Activated CD4-positive, alpha-beta T cell treated with anti-CD3 and anti-CD28 coated beads, Interleukin-2, amount 10 ng/mL, durations not matched to agents 7 days and 5 days (primary cell): ENCODE results near the gene TMEM203. TPM values are rescaled to one million over a fixed set of nuclear protein-coding genes. Genes with fewer than 3 reads are reported as not detected.

ENCODE experiments used
- CTCF ChIA-PET: fragments of 350-600 bp; sonication (Branson Sonifier 250); formaldehyde crosslinking; loops from one replicate; lab custom pipeline; 2021; ENCODE audit warnings: antibody characterized with exemption; lab: Charles Lee
- POLR2A ChIA-PET: fragments of 350-600 bp; sonication (Branson Sonifier 250); formaldehyde crosslinking; loops from one replicate; lab custom pipeline; 2021; ENCODE audit warnings: antibody characterized with exemption; lab: Charles Lee
- DNase-seq: peaks from one replicate; pipeline ENCODE4 v3.0.0-alpha.2; 2020
- H3K27ac Mint-ChIP-seq: one replicate; pipeline ENCODE4 v1.8.0; 2021; ENCODE audit warnings: mild to moderate bottlenecking, moderate library complexity, mixed read lengths
- H3K27me3 Mint-ChIP-seq: one replicate; pipeline ENCODE4 v1.8.0; 2021; ENCODE audit warnings: mixed read lengths
- H3K36me3 Mint-ChIP-seq: one replicate; pipeline ENCODE4 v1.8.0; 2021; ENCODE audit warnings: low read depth, mixed read lengths
- H3K4me1 Mint-ChIP-seq: one replicate; pipeline ENCODE4 v1.8.0; 2021; ENCODE audit warnings: mixed read lengths
- H3K4me3 Mint-ChIP-seq: one replicate; pipeline ENCODE4 v1.8.0; 2021; ENCODE audit warnings: mild to moderate bottlenecking, moderate library complexity, mixed read lengths
- H3K9me3 Mint-ChIP-seq: one replicate; pipeline ENCODE4 v1.8.0; 2021; ENCODE audit warnings: mixed read lengths
- total RNA-seq, 2 experiments: library from RNA; stranded (reverse); gene quantifications; one replicate each; pipeline ENCODE4 v1.2.3, GENCODE V29; 2021

The TMEM203 gene
- total RNA-seq, 2 experiments from 2014 or later, result 28.5 to 34.0 TPM

DNA sequence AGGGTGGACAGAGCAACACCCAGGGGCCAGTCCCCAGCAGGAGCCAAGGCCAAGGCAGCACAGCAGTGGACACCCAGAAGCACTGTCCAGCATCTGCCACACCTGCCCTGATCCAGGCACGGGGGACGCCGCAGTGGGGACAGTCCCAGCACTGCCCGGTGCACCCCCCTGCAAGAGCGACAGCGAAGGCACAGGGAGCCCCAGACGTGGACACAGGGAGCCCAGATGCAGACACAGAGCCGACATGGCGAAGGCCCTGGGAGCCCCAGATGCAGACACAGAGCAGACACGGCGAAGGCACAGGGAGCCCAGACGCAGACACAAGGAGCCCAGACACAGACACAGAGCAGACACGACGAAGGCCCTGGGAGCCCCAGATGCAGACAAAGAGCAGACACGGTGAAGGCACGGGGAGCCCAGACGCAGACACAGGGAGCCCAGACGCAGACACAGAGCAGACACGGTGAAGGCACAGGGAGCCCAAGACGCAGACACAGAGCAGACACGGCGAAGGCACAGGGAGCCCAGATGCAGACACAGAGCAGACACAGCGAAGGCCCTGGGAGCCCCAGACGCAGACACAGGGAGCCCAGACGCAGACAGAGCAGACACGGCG is 21.4 kb downstream of the TMEM203 start:
- peaks cover 13% of the 10 kb centered on the region for H3K36me3 Mint-ChIP-seq
- H3K4me3 Mint-ChIP-seq, result no peak overlapping the region
- H3K4me1 Mint-ChIP-seq, result peaks cover 17% of the 10 kb centered on the region
- H3K9me3 Mint-ChIP-seq, result no peaks in the 10 kb centered on the region
- CTCF ChIA-PET, result no interaction called here
- H3K27ac Mint-ChIP-seq, result no peak overlapping the region
- H3K27me3 Mint-ChIP-seq, result no peaks in the 10 kb centered on the region
- no peak for DNase-seq
- POLR2A ChIA-PET, result no interaction called here

DNA sequence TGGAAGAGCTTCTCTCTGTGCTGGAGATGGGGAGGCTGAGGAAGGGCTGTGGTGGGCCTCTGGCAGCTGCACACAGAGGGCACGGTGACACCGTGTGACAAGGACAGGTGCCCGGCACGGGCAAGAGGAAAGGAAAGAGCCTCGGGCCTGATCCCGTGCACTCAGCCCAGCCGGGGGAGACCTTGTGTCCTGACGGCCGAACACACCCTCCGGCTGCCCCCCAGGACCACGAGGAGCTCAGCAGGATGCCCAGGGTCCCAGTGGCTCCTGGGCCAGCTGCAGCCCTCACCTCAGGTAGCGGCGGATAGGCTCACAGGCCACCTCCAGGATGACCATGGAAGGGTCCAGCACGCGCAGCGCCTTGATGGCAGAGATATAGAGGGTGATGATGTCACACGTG is 22.6 kb downstream of the TMEM203 start:
- Mint-ChIP-seq H3K9me3 (no peaks in the 10 kb centered on the region), H3K27ac (no peak overlapping the region), H3K4me3 (no peak overlapping the region), H3K36me3 (peaks cover 11% of the 10 kb centered on the region), H3K4me1 (peaks cover 15% of the 10 kb centered on the region), H3K27me3 (no peaks in the 10 kb centered on the region)
- DNase-seq, result no peak
- ChIA-PET CTCF (interaction anchor here (0.6 kb wide), 1 partner anchor 217 kb away, joined by 3 read pairs; no protein-coding TSS in a partner anchor), POLR2A (no interaction called here)

DNA sequence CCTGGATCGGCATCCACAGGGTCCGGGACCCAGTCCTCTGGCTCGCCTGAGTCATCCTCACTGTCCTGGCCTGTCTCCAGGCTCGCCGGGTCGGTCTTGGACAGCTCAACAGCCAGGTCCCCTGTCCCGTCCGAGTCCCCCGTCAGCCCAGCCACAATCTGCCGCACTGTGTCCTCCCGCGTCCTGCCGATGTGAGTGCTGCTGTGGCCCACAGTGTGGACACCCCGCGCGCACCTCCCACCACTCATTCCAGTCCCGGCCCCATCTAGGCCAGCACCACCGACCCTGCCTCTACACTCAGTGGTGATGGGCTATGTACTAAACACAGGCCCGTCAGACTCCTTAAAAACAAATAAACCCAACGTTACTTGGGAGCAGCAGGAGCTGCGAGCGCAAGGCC is 23.8 kb downstream of the TMEM203 start:
- Mint-ChIP-seq H3K4me3 (no peak overlapping the region), H3K4me1 (peaks cover 5% of the 10 kb centered on the region), H3K9me3 (no peaks in the 10 kb centered on the region), H3K27me3 (no peaks in the 10 kb centered on the region), H3K36me3 (peaks cover 11% of the 10 kb centered on the region), H3K27ac (no peak overlapping the region)
- DNase-seq, result no peak
- ChIA-PET POLR2A (no interaction called here), CTCF (no interaction called here)

GRCh38 chr9:137180491-137180890 is 25.0 kb downstream of the TMEM203 start:
- H3K4me3 Mint-ChIP-seq, result no peak overlapping the region
- no peaks in the 10 kb centered on the region for H3K27me3 Mint-ChIP-seq
- DNase-seq, result no peak
- H3K36me3 Mint-ChIP-seq, result peaks cover 11% of the 10 kb centered on the region
- no peaks in the 10 kb centered on the region for H3K4me1 Mint-ChIP-seq
- no peaks in the 10 kb centered on the region for H3K9me3 Mint-ChIP-seq
- CTCF ChIA-PET, result no interaction called here
- POLR2A ChIA-PET, result no interaction called here
- no peak overlapping the region for H3K27ac Mint-ChIP-seq

GRCh38 chr9:137179761-137180160 is 25.7 kb downstream of the TMEM203 start:
- no peaks in the 10 kb centered on the region for H3K4me1 Mint-ChIP-seq
- POLR2A ChIA-PET, result no interaction called here
- no peak for DNase-seq
- no peaks in the 10 kb centered on the region for H3K9me3 Mint-ChIP-seq
- H3K27me3 Mint-ChIP-seq, result no peaks in the 10 kb centered on the region
- CTCF ChIA-PET, result interaction anchor here (1.3 kb wide), 1 partner anchor 57 kb away, joined by 3 read pairs; no protein-coding TSS in a partner anchor
- no peak overlapping the region for H3K27ac Mint-ChIP-seq
- no peak overlapping the region for H3K4me3 Mint-ChIP-seq
- peaks cover 10% of the 10 kb centered on the region for H3K36me3 Mint-ChIP-seq

- Mint-ChIP-seq H3K9me3 (no peaks in the 10 kb centered on the region), H3K4me1 (no peaks in the 10 kb centered on the region), H3K4me3 (no peak overlapping the region), H3K36me3 (peaks cover 10% of the 10 kb centered on the region), H3K27ac (no peak overlapping the region), H3K27me3 (no peaks in the 10 kb centered on the region)
- POLR2A ChIA-PET, result no interaction called here
- DNase-seq, result no peak
- CTCF ChIA-PET, result interaction anchor here (0.9 to 1.3 kb wide), 2 partner anchors 21 to 58 kb away, joined by 3 read pairs; no protein-coding TSS in a partner anchor
These were observed 26.4 kb downstream of the TMEM203 start for GRCh38 chr9:137178939-137179630.

- H3K4me1 Mint-ChIP-seq, result no peaks in the 10 kb centered on the region
- H3K9me3 Mint-ChIP-seq, result no peaks in the 10 kb centered on the region
- POLR2A ChIA-PET, result no interaction called here
- no peak overlapping the region for H3K27ac Mint-ChIP-seq
- H3K4me3 Mint-ChIP-seq, result no peak overlapping the region
- peaks cover 7% of the 10 kb centered on the region for H3K36me3 Mint-ChIP-seq
- DNase-seq, result no peak
- H3K27me3 Mint-ChIP-seq, result peaks cover 2% of the 10 kb centered on the region
- CTCF ChIA-PET, result interaction anchor here (0.9 to 1.3 kb wide), 2 partner anchors 20 to 58 kb away, joined by 3 read pairs; no protein-coding TSS in a partner anchor
These were observed 27.1 kb downstream of the TMEM203 start for GRCh38 chr9:137178201-137178938.

DNA sequence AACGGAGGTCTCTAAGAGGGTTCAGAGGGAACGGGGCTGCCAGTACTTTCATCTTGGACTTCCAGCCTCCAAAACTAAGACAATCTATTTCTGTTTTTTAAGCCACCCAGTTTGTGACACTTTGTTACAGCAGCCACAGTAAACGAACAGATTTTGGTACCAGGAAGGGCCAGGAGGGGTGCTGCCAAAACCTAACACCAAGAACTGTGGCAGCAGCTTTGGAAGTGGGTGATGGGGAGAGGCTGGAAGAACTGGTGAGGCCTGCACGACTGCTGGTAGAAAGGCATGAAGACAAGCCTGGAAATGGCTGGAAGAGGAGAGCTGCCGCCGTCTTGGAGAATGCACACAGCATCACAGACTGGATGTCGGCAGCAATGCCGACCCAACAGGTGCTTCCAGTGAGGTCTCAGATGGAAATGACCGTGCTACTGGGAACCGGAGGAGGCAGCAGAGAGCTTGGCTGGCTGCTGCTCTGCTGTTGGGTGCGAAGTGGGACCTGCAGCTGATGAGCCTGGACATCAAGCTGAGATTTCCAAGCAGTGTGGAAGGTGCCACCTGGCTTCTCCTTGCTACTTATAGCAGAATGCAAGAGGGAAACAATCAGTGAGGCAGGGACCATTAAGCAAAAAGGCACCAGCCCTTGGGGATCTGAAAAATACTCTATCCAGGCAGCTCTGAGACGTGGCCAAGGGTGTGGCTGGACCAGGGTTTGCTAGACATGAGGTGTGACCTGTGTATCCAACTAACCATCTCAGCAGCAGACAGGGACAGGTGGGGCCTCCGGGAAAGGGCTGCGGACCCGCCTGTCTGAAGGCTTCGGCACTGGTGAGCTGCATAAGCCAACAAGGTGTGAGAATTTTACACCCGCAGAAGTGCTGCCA is 28.9 kb downstream of the TMEM203 start:
- DNase-seq, result peak; percentile 28
- Mint-ChIP-seq H3K4me1 (no peaks in the 10 kb centered on the region), H3K27ac (no peak overlapping the region), H3K27me3 (peaks cover 12% of the 10 kb centered on the region), H3K36me3 (peaks cover 3% of the 10 kb centered on the region), H3K4me3 (no peak overlapping the region), H3K9me3 (no peaks in the 10 kb centered on the region)
- POLR2A ChIA-PET, result no interaction called here
- CTCF ChIA-PET, result interaction anchor here (1.0 to 1.3 kb wide), 3 partner anchors 11 to 148 kb away, joined by 3 read pairs; partner anchors contain the start of genes ANAPC2, RNF208 and SSNA1

DNA sequence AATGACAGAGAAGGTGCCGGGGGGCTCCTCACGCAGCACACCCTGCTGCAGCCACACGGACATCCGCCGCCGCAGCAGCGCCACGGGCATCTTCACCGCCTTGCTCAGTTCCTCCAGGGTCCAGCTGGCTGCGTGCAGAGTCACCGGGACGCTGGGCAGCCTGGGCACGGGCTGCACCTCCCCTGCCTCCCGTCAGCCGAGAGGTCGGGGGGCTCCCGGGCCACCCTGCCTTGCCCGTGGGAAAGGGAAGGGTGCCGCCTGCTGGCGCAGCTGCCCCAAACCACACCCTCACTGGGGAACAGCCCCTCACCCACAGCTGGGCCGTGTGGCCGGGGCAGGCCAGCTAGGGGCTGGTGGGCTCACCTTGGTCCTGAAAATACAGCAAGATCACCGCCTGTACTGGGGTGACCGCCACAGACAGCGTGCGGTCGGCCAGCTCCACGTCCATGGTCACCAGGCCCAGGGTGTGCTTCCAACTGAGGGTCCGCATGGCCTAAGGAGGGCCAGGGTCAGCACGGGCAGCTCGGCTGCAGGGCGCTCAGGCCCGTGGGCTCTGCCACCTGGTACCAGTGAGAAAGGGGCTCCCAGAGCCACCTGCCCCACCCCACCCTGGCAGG is 30.0 kb downstream of the TMEM203 start:
- H3K36me3 Mint-ChIP-seq, result peaks cover 3% of the 10 kb centered on the region
- H3K9me3 Mint-ChIP-seq, result no peaks in the 10 kb centered on the region
- H3K4me3 Mint-ChIP-seq, result no peak overlapping the region
- ChIA-PET CTCF (interaction anchor here (1.2 kb wide), 1 partner anchor 21 kb away, joined by 3 read pairs; no protein-coding TSS in a partner anchor), POLR2A (no interaction called here)
- no peak overlapping the region for H3K27ac Mint-ChIP-seq
- H3K4me1 Mint-ChIP-seq, result no peaks in the 10 kb centered on the region
- DNase-seq, result no peak
- H3K27me3 Mint-ChIP-seq, result peaks cover 19% of the 10 kb centered on the region

DNA sequence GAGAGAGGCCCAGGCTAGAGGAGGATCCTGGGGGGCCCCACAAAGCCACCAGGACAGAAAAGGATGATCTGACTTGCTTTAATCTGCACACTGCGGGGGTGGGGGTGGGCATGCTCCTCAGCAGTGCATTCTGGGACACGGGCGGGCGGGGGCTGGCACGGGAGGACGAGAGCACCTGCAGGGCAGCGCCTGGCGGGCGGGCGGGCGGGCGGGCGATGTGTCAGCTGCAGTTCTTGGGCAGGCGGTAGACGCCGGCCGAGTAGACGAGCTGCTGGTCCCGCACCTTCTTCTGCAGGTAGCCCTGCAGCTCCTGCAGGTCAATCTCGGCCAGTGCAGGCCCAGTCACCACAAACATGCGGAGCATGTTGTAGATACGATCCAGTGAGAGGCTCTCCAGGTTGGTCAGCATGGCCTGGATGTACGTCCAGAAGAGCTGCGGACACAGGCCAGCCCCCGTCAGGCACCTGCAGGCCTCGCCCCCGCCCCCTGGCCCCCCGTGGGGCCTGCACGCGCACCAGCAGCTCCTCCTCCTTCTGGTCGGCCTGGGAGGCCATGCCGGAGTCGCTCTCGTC is 30.6 kb downstream of the TMEM203 start:
- peaks cover 3% of the 10 kb centered on the region for H3K36me3 Mint-ChIP-seq
- ChIA-PET CTCF (interaction anchor here (1.2 kb wide), 1 partner anchor 21 kb away, joined by 3 read pairs; no protein-coding TSS in a partner anchor), POLR2A (no interaction called here)
- no peak overlapping the region for H3K4me3 Mint-ChIP-seq
- DNase-seq, result no peak
- no peak overlapping the region for H3K27ac Mint-ChIP-seq
- H3K9me3 Mint-ChIP-seq, result no peaks in the 10 kb centered on the region
- H3K27me3 Mint-ChIP-seq, result peaks cover 25% of the 10 kb centered on the region
- H3K4me1 Mint-ChIP-seq, result no peaks in the 10 kb centered on the region

DNA sequence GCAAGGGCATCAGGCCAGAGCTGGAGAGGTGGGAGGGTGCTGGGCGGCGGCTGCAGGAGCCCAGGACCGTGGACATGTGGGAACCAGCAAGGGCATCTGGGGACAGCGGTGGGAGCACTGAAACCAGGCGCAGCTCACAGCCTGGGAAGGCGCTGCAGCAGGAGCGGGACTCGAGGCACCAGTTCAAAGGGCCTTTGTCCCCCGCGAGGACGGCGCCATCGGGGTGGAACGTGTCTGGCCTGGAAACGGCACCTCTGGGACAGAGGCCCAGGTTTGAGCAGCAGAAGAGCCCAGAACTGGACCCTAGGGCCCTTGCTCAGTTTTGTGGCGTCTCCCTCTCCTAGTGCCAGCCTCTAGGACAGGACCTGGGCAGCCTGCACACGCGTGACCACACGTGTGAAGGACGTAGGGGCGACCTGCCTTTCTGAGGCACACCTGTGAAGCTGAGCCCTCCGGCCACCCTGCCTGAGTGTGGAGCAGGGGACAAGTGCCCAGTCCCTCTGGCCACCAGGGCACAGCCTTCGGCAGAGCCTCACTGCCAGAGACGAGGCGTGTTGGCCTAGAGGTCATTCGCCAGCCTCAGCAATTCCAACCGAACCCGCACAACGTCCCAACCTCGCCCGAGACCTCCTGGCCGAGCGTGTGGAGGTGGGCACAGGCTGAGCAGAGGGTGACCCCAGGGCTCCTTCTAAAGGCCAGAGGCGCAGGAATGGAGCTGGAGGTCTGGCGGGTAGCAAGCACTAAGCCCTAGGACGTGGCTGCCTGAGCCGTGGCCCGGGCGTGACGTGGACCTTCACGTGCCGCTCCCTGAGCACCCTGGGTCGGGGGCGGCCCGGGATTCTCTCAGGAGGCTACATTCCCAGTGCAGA is 31.4 kb downstream of the TMEM203 start:
- no peaks in the 10 kb centered on the region for H3K4me1 Mint-ChIP-seq
- DNase-seq, result no peak
- no peak overlapping the region for H3K4me3 Mint-ChIP-seq
- ChIA-PET CTCF (interaction anchor here (1.3 kb wide), 1 partner anchor 45 kb away, joined by 3 read pairs; no protein-coding TSS in a partner anchor), POLR2A (no interaction called here)
- no peaks in the 10 kb centered on the region for H3K9me3 Mint-ChIP-seq
- H3K36me3 Mint-ChIP-seq, result no peaks in the 10 kb centered on the region
- H3K27ac Mint-ChIP-seq, result no peak overlapping the region
- peaks cover 25% of the 10 kb centered on the region for H3K27me3 Mint-ChIP-seq
